GM13977 (cell line): Measurements from ENCODE around the gene NTN4.
"Not testable (repeated sequence)": the region's sequence is repeated elsewhere in the genome, so short reads cannot be mapped to it uniquely, and the experiment has no call there.

Experiments
- DNase-seq: peaks from one replicate; pipeline ENCODE4 v3.0.0; 2012; ENCODE audit warnings: low spot score
- CTCF ChIP-seq: IDR thresholded peaks from 2 replicates; pipeline ENCODE4 v1.5.1; 2012; ENCODE audit warnings: mild to moderate bottlenecking, control low read depth; ENCODE audit not compliant: insufficient read depth; ENCODE audit errors: extremely low read depth, missing control alignments
- in situ Hi-C: fragments of 300-500 bp; cut with MboI; formaldehyde crosslinking; loops from one replicate; pipeline ENCODE4 v1.12.0; 2022; ENCODE audit warnings: low sequenced_read_pairs, low pct_unique_long_range_greater_than_20kb, mixed read lengths, inconsistent platforms; ENCODE audit not compliant: unreplicated experiment

The NTN4 gene

GRCh38 chr12:95626854-95627253 is 163.7 kb downstream of the NTN4 start:
- in situ Hi-C loops = no loop called here
- TF ChIP-seq CTCF = no peak
- DNase-seq = no peak

DNA sequence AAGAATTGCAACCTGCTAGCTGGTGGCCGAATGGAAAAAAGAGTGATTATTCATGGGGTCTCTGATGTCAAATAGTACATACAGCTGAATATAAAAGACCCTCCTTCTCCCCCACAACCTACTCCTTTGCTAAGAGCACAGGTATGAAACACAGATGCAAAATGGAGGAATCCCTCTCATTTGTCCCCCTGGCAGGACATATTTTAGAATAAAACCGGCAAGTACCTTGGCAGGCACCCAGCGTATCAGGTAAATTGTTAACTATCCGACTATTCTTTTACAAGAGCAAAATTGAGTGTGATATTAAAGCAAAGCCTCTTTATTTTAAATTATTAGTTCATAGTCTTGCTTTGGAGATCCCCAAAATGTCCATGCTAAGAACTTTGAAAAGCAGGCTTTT is 165.6 kb downstream of the NTN4 start:
- in situ Hi-C loops = no loop called here
- no peak for DNase-seq
- TF ChIP-seq CTCF = no peak

GRCh38 chr12:95624589-95624988 is 166.0 kb downstream of the NTN4 start:
- DNase-seq = no peak
- in situ Hi-C loops = no loop called here
- no peak for TF ChIP-seq CTCF

- peak; percentile 75 for TF ChIP-seq CTCF
- in situ Hi-C loops = no loop called here
- peak; percentile 45 for DNase-seq
These were observed 166.9 kb downstream of the NTN4 start for GRCh38 chr12:95623554-95624170.

GRCh38 chr12:95622879-95623278 is 167.7 kb downstream of the NTN4 start:
- TF ChIP-seq CTCF = no peak
- in situ Hi-C loops = no loop called here
- no peak for DNase-seq

DNA sequence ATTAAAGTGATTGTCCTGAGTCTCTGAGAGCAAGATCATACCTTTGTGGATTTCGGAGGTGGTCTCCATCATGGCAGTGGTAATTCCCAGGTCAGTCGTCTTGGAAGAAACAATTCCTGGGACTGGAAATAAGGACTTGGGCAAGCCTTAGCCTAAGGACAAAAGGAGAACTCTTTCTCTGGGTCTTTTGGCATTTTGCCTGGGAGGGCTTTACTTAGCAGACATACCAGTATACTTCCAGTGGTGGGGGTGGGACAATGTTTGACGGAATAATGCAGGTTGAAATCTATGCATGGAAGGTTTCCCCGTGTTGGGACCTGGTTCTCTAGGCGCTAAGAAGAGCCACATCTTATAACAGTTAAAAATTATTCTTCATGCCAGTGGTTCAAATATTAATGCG is 168.8 kb downstream of the NTN4 start:
- in situ Hi-C loops = no loop called here
- no peak for TF ChIP-seq CTCF
- no peak for DNase-seq

DNA sequence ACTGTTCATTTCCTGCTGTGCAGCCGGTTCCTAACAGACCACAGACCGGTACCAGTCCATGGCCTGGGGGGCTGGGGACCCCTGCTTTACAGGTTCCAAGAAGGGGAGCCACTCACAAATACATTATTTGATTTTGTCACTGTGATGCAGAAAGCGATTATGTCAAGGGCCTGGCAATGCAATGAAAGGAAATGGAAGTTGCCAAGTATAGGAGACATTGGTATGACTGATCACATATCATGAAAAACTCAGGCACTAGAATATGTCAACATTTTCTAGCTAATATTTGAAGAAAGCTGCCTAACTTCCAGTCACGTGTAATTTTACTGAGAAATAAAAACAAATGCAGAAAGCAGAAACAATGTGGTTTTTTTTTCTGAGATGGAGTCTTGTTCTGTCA is 170.4 kb downstream of the NTN4 start:
- in situ Hi-C loops = no loop called here
- TF ChIP-seq CTCF = no peak
- no peak for DNase-seq

GRCh38 chr12:95616470-95616869 is 174.1 kb downstream of the NTN4 start:
- DNase-seq, in situ Hi-C loops: not testable (repeated sequence)
